ENCODE data around the gene VSTM1.
"Not testable (repeated sequence)": the region's sequence is repeated elsewhere in the genome, so short reads cannot be mapped to it uniquely, and the experiment has no call there.

The VSTM1 gene

DNA sequence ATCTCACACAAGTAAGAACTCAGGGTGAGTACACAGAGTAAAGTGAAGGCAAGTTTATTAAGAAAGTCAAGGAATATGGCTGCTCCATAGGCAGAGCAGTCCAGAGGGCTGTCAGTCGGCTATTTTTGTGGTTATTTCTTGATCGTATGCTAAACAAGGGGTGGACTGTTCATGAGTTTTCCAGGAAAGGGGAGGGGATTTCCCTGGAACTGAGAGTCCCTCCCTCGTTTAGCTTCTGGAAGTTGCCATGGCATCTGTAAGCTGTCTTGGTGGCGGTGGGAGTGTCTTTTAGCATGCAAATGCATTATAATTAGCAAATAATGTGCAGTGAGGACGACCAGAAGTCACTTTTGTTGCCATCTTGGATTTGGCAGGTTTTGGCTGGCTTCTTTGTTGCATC lies 5.8 kb upstream of the VSTM1 start:
- DNase-seq: no peak

DNA sequence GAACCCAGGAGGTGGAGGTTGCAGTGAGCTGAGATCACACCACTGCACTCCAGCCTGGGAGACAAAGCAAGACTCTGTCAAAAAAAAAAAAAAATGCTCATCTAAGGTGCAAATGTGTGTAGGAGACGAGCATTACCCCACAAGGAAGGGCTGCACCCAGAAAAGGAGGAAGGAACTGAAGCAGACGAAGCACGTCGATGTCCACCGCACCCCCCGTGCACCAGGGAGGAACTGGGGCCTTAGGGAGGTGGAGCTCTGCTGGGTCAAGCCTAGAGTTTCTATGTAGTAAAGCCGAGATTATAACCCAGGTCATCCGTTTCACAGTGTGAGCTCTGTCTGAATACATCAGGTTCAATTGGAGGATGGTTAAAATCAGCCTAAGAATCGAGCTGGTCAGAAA lies 1.1 kb downstream of the VSTM1 start:
- no peak for DNase-seq

GRCh38 chr19:54047616-54048015 lies 16.1 kb downstream of the VSTM1 start:
- DNase-seq: no peak

DNA sequence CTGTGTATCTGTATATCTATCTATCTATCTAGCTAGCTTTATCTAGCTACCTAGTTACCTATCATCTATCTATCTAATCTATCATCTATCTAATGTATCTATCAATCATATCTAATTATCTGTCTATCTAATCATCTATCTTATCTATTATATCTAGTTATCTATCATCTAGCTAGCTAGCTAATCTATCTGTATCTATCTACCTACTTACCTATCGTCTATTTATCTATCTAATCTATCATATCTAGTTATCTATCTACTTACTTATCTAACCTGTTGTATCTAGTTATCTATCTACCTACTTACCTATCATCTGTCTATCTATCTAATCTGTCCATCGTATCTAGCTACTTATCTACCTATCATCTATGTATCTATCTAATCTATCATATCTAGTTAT lies 17.9 kb downstream of the VSTM1 start:
- no peak for DNase-seq

DNA sequence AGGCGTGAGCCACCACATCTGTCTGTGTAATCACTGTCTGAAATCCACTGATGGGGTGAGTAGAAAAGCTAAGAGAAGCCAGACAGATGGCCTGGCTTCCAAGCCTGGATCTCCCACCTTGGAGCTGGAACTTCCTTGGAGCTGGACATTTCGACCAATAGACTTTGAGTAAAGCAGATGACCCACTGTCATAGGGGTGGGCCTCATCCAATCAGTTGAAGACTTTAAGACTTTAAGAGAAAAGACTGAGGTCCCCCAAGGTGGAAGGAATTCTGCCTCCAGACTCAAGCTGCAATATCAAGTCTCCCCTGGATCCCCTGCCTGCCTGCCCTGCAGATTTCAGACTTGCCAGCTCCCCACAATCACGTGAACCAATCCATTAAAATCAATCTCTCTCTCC lies 20.7 kb downstream of the VSTM1 start:
- DNase-seq: no peak

DNA sequence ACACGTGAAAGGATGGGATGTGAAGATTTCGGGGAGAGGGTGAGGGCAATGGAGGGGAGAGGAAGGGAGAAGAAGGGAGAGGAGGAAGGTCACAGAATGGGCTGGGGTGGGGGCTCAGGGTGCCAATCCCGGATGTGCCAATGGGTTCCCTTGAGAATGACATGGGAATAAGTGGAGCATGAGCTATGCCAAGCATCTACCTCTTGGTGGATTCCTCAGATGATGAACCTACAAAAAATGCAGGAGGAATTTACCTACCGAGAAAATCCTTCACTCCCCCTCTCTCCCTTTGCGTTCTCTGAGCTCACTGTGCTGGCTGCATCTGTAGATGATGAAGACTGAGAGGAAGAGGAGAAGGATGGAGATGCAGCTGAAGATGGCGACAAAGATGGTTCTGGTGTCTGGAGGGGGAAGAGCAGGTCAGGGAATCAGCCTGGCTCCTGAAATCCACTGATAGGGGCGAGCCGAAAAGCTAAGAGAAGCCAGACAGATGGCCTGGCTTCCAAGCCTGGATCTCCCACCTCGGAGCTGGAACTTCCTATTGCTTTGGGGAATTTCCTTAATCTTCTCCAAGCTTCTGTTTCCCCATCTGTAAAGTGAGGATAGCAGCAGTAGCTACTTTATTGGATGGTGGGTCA lies 21.6 kb downstream of the VSTM1 start:
- DNase-seq: no peak

DNA sequence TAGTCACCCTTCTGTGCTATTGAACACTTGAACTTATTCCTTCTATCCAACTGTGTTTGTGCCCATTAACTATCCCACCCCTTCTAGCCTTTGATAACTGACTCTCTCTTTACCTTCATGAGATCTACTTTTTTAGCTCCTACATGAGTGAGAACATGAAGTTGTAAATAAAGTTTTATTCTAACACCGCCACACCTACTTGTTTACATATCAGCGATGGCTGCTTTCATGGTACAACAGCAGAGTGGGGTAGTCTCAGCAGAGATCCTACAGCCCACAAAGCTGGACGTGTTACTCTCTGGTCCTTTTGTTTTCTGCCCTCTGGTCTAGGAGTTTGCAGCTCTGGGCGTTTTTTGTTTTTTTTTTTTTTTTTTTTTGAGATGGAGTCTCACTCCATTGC lies 23.7 kb downstream of the VSTM1 start:
- DNase-seq: no peak

DNA sequence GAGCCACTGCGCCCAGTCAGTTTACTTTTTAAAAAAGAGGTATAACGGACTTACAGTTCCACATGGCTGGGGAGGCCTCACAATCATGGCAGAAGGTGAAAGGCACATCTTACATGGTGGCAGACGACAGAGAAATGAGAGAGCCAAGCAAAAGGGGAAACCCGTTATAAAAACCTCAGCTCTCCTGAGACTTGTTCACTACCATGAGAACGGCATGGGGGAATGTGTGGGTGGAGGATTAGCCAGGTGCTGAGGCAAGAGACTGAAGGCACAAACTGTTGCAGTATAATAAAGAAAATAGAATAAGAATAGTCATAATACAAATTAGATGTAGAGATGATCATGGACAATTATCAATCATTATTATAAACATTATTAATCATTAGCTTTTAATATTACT lies 27.2 kb downstream of the VSTM1 start:
- DNase-seq: not testable (repeated sequence)

GRCh38 chr19:54035215-54036178 lies 28.2 kb downstream of the VSTM1 start:
- no peak for DNase-seq

- no peak for DNase-seq
These were observed 32.7 kb downstream of the VSTM1 start for GRCh38 chr19:54030895-54031586.

- peak; percentile 33 for DNase-seq
These were observed 33.7 kb downstream of the VSTM1 start for GRCh38 chr19:54029930-54030490.

- no peak for DNase-seq
These were observed 34.4 kb downstream of the VSTM1 start for GRCh38 chr19:54029301-54029700.

GRCh38 chr19:54026656-54027055 lies 37.0 kb downstream of the VSTM1 start:
- no peak for DNase-seq

DNA sequence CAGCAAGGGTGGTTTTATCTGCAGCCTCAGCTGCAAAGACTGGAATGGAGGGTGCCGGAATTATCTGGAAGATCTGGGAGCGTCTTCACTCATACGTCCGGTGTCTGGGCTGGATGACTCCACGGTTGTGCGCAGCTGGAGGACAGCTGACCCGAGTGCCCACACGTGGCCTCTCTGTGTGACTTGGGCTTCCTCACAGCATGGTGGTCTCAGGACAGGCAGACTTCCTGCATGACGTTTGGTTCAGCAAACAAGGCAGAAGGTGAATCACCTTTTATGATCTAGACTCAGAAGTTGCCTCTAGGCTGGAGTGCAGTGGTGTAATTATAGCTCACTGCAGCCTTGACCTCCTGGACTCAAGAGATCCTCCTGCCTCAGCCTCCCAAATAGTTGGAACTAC lies 39.0 kb downstream of the VSTM1 start:
- DNase-seq: no peak

DNA sequence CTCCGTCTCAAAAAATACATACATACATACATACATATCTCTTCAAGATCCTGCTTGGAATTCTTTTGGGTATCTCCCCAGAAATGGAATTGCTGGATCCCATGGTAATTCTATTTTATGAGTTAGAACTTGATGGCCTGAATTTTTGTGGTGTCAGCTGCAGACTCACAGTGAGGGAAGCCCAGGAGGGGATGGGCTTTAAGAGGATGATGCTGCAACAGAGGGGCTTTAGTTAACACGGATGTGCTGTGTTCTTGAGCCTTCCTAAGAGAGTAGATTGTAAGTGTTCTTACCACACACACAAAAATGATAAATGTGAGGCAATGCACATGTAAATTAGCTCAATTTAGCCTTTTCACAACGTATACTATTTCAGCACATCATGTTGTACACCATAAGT lies 40.5 kb downstream of the VSTM1 start:
- no peak for DNase-seq

DNA sequence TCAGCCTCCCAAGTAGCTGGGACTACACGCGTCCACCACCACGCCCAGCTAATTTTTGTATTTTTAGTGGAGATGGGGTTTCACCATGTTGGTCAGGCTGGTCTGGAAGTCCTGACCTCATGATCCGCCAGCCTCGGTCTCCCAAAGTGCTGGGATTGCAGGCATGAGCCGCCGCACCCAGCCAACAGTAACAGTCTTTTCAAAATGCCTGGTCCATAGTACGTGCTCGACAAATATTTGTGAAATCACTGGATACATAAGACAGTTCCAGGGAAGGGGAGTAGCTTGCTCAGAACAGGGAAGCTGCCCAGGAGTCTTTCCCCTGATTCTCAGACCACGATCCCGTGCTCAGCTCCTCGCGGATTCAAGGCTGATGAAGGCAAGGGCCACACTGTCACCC lies 41.8 kb downstream of the VSTM1 start:
- DNase-seq: no peak

DNA sequence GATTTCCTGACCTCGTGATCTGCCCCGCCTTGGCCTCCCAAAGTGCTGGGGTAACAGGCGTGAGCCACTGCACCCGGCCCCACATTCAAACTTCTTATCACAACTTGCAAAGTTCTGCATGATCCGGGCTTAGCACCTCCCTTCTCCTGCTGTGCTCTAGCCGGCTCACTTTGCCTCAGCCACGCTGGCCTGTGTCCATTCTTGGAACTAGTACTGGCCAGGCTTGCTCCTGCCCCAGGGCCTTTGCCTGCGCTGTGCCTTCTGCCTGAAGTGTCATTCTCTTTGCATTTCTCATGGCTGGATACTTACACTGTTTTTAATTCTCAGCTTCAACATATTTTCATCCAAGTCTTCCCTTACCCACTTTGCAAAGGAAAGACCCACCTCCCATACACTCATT lies 42.3 kb downstream of the VSTM1 start:
- no peak for DNase-seq

DNA sequence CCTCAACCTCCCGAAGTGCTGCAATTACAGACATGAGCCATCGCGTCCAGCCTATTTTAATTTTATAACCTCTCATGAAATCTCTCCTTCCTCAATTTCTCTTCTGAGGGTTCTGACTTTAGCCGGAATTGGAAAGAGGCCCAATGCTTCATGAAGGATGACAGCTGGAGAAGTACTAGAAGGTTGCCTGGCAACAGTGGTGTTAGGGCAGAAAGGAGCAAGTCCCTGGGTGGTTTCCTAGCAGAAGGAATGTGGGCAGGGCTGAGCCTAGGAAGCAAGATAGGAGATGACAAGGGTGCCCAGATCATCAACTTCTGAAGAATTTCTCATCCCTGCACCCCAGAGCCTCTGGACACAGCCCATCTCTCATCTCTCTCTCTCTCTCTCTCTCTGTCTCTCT lies 46.4 kb downstream of the VSTM1 start:
- no peak for DNase-seq

- DNase-seq: no peak
These were observed 48.7 kb downstream of the VSTM1 start for GRCh38 chr19:54014920-54015560.

DNA sequence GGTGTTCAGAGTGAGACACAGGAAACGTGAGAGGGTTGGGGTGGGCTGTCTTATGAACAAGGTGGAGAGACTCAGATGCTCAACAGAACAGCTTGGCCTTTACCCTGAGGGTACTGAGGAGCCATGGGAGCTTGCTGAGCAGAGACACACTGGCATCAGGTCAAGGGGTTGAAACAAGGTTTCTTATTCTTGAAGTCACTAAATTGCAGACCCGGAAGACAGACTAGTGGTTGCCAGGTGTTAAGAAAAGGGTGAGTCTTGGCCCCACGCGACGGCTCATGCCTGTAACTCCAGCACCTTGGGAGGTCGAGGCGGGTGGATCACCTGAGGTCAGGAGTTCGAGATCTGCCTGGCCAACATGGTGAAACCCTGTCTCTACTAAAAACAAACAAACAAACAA lies 49.8 kb downstream of the VSTM1 start:
- no peak for DNase-seq

DNA sequence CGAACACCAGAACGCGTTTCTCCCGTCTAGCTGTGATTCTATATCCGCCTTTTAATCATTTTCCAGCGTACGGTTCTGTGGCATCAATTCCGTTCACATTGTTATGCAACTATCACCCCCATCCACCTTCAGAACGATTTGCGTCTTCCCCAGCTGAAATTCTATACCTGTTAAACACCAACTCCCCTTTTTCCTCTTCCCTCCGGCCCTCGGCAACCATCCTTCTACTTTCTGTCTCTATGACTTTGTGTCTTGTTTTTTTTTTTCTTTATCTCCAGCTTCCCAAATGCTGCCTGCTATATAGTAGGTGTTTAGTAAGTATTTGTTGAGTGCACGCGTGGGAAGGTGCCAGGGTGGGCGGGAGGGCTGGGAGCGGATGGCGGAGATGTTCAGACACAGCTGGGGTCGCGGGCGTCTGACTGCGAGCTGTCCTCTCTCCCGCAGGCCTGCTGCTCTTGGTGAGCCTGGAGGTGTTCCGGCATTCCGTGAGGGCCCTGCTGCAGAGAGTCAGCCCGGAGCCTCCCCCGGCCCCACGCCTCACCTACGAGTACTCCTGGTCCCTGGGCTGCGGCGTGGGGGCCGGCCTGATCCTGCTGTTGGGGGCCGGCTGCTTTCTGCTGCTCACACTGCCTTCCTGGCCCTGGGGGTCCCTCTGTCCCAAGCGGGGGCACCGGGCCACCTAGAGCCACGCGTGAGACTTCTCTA lies 52.0 kb downstream of the VSTM1 start:
- no peak for DNase-seq

DNA sequence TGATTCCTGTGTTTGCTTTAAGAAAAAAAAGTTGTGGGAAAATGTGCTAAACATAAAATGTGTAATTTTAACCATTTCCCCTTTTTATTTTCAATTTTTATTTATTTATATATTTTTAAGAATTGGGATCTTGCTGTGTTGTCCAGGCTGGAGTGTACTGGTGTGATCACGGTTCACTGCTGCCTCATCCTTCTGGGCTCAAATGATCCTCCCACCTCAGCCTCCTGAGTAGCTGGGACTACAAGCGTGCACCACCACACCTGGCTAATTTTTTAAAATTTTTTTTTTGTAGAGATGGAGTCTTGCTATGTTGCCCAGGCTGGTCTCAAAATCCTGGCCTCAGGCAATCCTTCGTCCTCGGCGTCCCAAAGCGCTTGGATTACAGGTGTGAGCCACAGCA lies 53.2 kb downstream of the VSTM1 start:
- no peak for DNase-seq

Measured in effector CD4-positive, alpha-beta T cell (primary cell).